HEK293 (cell line): Measurements from ENCODE around the gene KLK1.

Experiments used
- CTCF ChIP-seq: fragments of 450-650 bp; formaldehyde crosslinking; IDR thresholded peaks from 2 replicates; pipeline ENCODE4 v1.5.1; 2016; ENCODE audit warnings: missing biosample characterization, missing genetic modification characterization
- ZBTB8A ChIP-seq: fragments of 450-650 bp; formaldehyde crosslinking; IDR thresholded peaks from 2 replicates; pipeline ENCODE4 v1.5.1; 2016; ENCODE audit warnings: missing biosample characterization, missing genetic modification characterization
- ZNF10 ChIP-seq: fragments of 450-650 bp; formaldehyde crosslinking; IDR thresholded peaks from 2 replicates; pipeline ENCODE4 v1.5.1; 2017; ENCODE audit warnings: missing biosample characterization, missing genetic modification characterization
- TF ChIP-seq, protein P1 (sequence below): fragments of 450-650 bp; formaldehyde crosslinking; IDR thresholded peaks from 2 replicates; pipeline ENCODE4 v1.5.1; 2016; ENCODE audit warnings: missing biosample characterization, missing genetic modification characterization

GRCh38 chr19:50821248-50821612, 2.4 kb downstream of the KLK1 start:
- TF ChIP-seq ZBTB8A, result no peak
- TF ChIP-seq CTCF, result no peak
- no peak for TF ChIP-seq ZNF10
- TF ChIP-seq, protein P1, sequence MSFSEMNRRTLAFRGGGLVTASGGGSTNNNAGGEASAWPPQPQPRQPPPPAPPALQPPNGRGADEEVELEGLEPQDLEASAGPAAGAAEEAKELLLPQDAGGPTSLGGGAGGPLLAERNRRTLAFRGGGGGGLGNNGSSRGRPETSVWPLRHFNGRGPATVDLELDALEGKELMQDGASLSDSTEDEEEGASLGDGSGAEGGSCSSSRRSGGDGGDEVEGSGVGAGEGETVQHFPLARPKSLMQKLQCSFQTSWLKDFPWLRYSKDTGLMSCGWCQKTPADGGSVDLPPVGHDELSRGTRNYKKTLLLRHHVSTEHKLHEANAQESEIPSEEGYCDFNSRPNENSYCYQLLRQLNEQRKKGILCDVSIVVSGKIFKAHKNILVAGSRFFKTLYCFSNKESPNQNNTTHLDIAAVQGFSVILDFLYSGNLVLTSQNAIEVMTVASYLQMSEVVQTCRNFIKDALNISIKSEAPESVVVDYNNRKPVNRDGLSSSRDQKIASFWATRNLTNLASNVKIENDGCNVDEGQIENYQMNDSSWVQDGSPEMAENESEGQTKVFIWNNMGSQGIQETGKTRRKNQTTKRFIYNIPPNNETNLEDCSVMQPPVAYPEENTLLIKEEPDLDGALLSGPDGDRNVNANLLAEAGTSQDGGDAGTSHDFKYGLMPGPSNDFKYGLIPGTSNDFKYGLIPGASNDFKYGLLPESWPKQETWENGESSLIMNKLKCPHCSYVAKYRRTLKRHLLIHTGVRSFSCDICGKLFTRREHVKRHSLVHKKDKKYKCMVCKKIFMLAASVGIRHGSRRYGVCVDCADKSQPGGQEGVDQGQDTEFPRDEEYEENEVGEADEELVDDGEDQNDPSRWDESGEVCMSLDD (tag by site-specific recombination), result no peak
